HG03095 (cell line): Measurements from ENCODE around the gene EEF1AKMT2.

ENCODE experiments used
- ATAC-seq: cut with Tn5 transposase; IDR thresholded peaks from one replicate; pipeline ENCODE4 v1.9.1; 2021; ENCODE audit warnings: moderate library complexity; ENCODE audit not compliant: unreplicated experiment

Gene EEF1AKMT2

GRCh38 chr10:124723826-124724225, 67.9 kb downstream of the EEF1AKMT2 start:
- no peak for ATAC-seq

- peak; percentile 73 for ATAC-seq
These were observed 68.6 kb downstream of the EEF1AKMT2 start for GRCh38 chr10:124722798-124723783.

- no peak for ATAC-seq
These were observed 70.2 kb downstream of the EEF1AKMT2 start for GRCh38 chr10:124721330-124722045.

- peak; percentile 36 for ATAC-seq
These were observed 72.4 kb downstream of the EEF1AKMT2 start for GRCh38 chr10:124719213-124719851.

- peak; percentile 41 for ATAC-seq
These were observed 73.6 kb downstream of the EEF1AKMT2 start for GRCh38 chr10:124717911-124718741.

GRCh38 chr10:124717041-124717757, 74.5 kb downstream of the EEF1AKMT2 start:
- ATAC-seq: no peak

DNA sequence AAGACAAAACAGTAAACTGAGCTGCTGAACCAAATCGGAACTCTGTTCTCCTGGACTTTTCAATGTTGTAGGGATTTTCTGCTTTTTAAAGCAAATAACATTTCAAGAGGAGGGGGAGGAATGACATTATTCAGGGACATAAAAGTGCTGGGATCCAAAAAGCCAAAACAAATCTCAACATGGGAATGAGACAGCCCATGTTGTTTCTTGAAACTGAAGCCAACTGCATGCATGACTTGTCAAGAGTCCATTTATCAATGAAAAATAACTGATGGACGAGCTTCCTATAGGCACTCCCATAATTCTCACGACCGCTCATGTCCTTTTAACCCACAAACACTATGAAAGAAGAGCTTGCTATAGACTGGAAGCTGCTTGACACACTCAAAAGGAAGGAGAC, 75.3 kb downstream of the EEF1AKMT2 start:
- no peak for ATAC-seq

DNA sequence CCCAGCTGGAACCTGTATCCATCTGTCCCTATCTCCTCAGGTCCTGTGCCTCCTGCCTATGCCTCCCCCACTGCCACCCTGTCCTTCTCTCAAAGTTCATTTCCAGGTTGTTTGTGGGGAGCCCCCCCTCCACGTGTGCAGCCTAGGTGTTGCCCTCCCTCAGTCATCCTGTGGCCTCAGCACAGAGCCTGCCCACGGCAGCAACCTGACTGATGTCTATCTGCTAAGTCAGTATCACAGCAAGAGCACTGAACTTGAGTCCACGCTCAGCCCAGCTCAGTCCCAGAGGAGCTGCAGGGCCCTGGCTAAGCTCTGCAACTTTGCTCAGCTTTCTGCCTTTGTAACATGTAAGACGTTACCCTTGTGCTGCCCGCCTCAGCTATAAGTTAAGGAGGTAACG, 76.2 kb downstream of the EEF1AKMT2 start:
- ATAC-seq: no peak

- ATAC-seq: no peak
These were observed 77.9 kb downstream of the EEF1AKMT2 start for GRCh38 chr10:124713679-124714255.

DNA sequence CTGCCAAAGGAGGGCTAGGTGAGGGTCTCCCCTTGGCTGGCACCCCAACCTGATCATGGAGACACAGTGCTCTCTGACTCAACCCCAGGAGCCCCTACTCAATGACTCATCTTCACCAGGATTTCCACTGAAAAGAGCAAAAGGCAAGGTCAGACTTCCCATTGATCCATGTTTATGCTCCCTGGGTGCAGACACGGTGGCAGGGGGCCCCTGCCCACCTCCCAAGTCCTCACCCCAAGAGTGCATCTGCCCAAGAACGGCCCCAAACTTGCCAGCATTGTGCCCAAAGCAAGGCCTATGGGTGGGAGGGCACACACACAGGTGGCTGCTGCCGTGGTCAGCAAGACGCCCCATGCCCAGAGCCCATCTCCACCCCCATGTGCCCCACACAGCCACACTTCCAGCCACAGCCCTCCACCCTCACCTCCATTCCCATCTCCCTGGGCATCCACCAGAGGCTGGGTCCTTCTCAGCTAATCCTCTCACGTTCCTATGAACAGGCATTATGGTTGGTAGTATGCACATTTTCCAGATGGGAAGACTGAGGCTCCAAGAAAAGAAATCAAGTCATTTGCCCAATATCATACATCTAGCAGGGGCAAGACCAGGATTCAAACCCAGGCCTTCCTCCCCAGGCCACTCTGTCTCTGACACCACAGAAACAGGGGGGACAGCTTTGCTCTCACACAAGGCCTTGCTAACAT, 78.8 kb downstream of the EEF1AKMT2 start:
- ATAC-seq: no peak

DNA sequence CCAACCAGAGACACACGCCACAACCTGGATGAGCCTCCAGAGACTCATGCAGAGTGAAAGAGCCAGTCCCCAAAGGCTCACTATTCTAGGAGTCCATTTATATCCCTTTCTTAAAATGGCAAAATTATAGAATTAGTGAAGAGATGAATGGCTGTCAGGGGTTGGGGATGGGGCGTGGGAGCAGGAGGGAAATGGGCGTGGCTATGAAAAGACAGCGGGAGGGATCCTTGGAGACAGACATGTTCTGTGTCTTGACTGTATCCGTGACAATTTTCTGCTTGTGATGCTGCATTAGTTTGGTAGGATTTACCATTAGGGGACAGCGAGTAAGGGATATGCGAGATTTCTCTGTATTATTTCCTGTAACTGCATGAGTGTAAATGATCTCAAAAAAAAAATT, 80.5 kb downstream of the EEF1AKMT2 start:
- no peak for ATAC-seq

- ATAC-seq: no peak
These were observed 81.3 kb downstream of the EEF1AKMT2 start for GRCh38 chr10:124710266-124710881.

GRCh38 chr10:124709861-124710260, 81.8 kb downstream of the EEF1AKMT2 start:
- no peak for ATAC-seq

- no peak for ATAC-seq
These were observed 82.7 kb downstream of the EEF1AKMT2 start for GRCh38 chr10:124708922-124709520.

DNA sequence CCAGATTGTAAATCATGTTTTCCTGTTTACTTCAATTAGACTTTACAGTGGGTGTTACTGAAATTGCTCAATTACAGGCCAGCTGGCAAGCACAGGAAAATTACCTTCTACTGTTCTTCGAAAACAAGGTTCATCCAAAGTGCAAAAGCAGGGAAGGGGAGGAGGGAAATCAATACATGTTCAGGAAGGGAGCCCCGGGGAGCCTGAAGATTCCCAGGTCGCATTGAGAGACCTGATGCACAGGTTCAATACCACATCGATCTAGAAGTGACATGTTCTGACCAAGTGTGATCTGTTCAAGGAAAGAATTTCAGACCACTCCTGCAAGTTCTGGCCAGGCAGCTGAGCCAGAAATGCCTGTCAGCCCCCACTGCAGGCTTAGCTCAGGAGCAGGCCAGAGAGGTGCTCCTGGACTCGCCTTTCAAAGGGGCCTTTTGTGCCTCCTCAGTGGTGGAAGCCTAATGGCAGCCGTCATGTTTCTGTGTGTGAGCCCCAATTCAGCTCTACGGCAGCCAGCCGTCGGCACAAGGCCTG, 83.4 kb downstream of the EEF1AKMT2 start:
- ATAC-seq: no peak
